ENCODE data around the gene ITGBL1.
A peak's percentile ranks its signal among the peaks of the same experiment; 100 is the strongest.

The ITGBL1 gene

DNA sequence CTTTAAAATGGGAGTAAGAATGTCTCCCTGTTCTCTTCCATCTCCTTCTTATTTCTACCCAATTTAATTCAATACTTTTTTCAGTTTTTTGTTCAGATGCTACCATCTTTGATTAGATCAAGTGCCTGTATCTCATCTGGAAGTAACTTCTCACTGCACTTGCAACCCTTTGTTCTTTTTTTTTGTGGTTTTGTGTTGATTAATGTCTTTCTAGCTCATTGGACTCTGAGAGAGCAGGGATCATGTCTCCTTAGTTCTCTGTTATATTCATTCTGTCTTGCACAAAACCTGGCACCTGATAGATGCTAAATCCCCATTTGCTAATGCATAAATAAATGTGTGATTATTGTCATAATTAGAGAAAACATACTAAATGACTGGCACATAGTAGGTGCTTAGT is 834 bp upstream of the ITGBL1 start:
- no peak for DNase-seq (ENCODE audit: low spot score)

DNA sequence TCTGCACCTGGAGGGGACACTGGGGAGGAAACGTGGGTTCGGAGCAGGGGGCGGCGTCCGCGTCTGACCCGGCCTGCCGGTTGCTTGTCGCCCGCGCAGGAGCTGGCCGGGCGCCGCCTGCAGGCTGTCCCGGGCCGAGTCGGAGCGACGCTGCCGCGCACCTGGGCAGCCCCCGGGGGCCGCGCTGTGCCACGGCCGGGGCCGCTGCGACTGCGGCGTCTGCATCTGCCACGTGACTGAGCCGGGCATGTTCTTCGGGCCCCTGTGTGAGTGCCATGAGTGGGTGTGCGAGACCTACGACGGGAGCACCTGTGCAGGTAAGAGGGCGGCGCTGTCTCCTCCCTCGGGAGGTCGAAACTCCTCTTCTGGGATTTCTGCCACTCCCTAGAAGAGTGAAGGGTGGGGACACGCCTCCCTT is 1.3 kb downstream of the ITGBL1 start:
- DNase-seq (ENCODE audit: low spot score): no peak

DNA sequence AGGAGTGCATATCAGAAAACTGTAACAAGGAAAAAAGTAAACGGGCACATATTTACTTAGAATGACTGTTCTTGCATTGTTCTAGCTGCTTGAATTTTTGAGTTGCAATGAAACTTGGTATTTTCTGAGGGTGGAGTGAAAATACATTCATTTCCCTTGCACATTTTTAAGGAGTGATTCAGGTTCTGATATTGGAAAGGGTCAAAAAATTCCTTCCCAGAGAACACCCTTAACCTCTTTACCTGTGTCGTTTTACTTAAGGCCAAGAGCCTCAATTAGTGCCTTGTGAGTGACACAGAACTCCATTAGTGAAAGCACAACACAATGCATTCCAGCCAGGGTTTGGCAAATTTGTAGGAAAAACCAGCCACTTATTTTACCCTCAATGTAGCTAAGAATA is 2.3 kb downstream of the ITGBL1 start:
- no peak for DNase-seq (ENCODE audit: low spot score)

DNA sequence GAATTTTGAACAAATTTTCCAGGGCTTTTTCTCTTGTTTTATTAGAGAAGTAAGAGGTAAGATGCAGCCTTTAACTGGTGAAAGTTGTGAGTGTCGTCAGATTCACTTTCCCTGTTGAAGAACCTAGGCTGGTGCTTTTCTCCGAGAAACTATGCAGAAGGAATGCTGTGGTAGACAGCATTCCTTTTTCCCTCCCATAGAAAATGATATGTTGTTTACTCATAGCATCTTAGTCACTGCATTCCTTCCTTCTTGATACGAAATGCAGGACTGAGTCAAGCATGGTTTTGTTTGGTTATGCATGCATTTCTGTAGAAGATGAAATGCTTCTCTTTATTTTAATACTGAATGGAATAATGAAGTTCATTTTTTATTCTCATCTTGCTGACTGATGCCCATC is 3.4 kb downstream of the ITGBL1 start:
- no peak for DNase-seq (ENCODE audit: low spot score)

DNA sequence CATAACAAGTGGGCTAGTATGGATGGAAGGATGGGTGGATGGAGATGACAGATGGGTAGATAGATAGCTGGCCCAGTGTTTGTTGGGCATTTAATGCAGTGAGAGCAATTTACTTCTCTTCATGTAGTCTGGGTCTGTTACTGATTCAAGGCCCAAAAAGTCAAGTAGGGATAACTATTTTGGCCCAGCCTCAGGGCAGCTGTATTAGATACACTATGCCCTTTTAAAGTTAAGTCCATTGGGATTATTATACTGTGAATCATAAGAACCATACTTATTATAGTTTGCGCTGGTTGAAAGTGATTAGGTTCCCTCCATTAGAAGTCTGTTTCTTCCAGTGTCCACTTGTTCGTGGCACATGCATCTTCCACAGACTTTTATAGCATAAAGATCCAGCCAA is 4.7 kb downstream of the ITGBL1 start:
- DNase-seq (ENCODE audit: low spot score): no peak

DNA sequence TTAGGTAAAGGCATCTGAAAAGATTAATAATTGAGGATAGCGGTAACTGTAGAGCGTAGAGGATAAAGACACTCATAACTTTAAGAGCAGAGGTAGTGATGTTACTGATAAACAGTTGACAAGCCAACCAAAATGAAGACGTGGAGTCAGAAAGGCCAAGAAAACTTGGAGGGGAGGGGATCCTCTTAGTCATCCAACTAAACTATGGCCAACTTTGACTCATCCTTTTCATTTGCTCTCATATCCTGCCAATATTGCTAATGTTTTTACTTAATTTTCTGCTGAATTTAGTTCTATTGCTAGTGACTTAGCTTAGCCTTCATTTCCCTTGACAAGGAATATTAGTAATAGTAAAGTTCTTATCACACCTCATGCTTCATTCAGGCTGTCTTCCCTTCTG is 13.4 kb downstream of the ITGBL1 start:
- DNase-seq (ENCODE audit: low spot score): no peak

DNA sequence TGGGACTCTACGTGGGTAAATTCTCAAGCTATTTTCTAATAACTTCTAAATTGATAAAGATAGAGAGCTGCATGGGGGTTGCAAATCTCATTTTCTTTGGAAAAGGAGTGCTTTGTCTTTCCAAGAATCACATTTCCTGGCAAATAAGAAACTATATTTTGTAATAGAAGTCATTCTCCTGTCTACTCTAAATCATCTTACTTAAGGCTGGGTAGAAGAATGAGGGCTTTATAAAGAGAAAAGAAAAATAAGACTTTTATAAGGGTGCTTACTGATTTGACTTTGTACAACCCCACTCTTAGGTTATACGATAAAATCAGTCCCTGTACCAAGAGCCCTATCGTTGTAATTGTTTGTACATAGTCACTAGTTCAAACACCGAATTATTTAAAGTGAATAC is 14.9 kb downstream of the ITGBL1 start:
- no peak for DNase-seq (ENCODE audit: low spot score)

DNA sequence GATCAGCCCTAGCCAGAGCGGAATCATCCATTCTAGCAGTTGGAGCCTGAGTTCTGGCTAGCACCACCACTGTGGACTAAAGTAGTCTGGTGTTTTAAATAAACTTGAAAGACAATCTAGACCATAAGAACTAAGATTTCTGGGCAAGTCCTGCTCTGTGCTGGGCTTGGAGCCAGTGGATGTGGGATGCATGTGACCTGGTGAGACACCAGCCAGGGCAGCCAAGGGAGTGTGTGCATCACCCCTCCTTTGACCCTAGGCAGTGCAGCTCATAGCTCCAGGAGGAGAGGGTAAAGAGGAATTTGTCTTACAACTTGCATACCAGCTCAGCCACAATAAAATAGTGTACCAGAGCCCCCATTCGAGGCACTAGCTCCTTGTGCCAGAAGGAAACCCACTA is 21.0 kb downstream of the ITGBL1 start:
- DNase-seq (ENCODE audit: low spot score): no peak

DNA sequence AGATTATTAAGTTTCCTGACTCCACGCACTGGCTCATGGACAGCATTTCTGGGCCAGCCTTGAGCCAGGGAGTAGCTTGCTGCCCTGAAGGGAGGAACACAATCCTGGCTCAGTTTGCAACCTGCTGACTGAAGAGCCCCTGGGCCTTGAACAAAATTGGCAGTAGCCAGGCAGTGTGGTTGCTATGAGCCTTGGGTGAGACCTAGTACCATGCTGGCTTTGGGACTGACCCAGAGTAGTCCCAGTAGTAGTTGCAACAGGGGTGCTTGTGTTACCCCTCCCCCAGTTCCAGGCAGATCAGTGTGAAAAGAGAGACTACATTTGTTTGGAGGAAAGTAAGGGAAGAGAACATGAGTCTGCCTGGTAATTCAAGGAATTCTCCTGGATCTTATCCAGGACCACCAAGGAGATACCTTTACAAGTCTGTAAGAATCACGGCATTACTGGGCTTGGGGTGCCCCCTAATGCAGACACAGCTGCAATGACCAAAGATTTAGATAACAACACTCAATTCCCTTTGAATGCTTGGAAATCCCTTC is 22.0 kb downstream of the ITGBL1 start:
- DNase-seq (ENCODE audit: low spot score): peak; percentile 55

DNA sequence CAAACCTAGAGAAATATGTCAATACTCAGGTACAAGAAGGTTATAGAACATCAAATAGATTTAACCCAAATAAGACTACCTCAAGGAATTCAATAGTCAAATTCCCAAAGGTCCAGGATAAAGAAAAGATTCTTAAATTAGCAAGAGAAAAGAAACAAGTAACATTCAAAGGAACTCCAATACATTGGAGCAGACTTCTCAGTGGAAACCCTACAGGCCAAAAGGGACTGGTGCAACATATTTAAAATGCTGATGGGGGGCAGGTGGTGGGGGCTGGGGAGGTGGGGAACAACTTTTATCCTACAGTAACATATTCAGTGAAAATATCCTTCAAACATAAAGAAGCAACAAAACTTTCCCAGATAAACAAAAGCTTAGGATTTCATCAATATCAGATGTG is 23.1 kb downstream of the ITGBL1 start:
- DNase-seq (ENCODE audit: low spot score): no peak

DNA sequence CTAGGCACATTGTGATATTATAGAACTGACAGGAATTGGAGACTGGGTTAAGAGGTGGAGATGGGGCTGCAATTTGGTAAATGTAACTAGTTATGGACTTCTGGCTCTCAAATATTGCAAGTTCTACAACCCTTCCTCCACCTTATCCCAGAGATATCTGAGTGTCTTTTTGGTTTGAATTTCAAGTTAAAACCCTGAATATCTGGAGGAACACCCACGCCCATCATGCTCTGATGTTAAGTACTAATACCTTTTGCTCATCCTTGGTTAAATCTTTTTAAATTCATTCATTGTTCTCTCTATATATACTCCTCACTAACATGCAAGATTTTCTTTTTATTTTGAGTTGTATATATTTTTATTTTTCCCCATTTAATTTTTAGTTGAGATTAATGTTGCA is 28.9 kb downstream of the ITGBL1 start:
- no peak for DNase-seq (ENCODE audit: low spot score)

DNA sequence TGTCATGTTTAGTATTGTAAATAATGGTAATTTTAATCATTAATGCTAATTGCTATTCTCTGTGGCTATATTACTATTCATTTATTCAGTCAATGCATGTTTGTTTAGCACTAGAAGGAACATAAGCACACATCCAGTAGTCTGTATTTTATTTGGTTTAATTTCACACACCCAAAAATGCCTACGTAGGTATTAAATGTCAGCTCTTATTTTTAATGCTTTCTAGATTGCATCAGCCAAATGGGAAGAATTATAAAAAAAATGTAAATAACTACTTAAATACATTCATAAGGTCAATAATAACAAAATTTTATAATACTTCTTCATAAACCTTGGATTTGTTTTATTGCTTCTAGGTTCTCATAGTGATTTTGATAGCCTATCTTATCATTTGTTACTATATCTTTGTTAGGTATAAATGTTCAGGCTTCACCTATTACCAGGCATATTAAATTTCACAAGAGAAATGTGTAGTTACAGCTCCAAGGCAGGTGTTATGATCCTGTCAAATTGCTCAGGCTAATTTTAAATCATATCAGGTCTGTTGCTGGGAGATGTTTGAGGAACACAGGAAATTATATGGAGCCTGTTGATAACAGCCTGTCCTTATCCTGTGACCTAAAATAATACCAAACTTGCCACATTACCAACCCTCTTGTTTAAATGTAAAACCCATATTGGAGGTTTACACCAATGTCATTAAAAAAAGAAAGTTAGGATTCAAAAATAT is 34.4 kb downstream of the ITGBL1 start:
- DNase-seq (ENCODE audit: low spot score): no peak

DNA sequence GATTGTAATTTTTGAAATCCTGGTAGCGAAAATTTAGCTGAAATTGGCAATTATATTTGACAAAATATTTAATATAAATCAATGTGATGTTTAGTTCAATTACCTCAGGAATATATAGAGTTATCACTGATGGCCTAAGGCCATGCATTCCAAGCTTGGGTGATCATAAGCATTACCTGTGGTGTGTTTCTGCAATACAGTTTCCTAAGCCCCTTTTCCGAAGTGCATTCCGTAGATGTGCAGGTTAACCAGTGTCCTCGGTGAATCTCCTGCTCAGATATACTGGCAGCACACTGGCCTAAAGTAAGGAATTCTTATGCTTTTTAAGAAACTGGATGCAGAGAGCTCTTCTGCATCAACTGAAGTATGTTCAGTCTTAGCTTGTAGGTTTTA is 35.0 kb downstream of the ITGBL1 start:
- no peak for DNase-seq (ENCODE audit: low spot score)

DNA sequence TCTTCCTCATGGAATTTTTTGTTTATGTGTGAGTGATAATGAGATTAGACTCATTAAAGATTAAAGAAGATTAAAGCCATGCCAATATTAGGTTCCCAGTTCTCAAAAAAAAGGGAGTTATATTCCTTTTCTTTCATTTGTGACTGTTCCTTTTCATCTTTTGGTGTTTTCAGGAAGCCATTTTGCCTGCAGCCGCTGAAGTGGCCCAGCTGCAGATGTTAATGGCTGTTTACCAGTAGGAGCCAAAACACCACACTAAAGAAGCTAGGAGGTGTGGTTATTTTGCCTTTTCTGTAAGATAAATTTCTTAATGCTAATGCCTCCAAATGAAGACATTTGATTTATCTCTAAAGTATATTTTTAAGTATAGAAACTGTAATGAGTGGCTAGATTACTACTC is 36.3 kb downstream of the ITGBL1 start:
- DNase-seq (ENCODE audit: low spot score): no peak

DNA sequence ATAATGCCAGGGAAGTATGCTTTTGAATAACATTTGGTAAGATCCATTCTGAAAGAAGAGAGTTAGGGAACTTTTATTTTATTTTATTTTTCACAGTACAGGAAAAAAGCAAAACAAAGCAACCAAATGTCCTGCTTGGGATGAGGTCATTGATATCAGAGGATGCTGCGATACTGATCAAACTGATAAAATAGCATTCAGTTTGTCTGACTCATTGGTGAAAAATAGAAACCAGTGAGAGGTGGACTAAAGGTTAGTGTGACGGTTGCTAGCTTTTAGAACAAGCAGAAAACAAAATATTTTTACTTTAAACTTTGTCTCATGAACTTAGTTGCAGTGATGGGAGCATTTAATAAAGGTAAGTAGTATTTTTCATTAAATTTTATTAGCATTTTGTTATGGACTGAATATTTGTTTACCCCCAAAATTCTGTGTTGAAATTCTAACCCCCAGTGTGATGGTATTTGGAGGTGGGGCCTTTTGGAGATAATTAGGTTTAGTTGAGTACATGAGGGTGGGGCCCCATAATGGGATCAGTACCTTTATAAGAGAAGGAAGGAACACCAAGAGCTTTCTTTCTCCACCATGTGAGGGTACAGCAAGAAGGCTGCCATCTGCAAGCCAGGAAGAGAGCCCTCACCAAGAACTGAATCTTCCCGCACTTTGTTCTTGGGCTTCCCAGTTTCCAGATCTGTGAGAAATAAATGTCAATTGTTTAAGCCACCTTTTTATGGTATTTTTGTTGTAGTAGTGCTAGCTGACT is 37.3 kb downstream of the ITGBL1 start:
- no peak for DNase-seq (ENCODE audit: low spot score)

DNA sequence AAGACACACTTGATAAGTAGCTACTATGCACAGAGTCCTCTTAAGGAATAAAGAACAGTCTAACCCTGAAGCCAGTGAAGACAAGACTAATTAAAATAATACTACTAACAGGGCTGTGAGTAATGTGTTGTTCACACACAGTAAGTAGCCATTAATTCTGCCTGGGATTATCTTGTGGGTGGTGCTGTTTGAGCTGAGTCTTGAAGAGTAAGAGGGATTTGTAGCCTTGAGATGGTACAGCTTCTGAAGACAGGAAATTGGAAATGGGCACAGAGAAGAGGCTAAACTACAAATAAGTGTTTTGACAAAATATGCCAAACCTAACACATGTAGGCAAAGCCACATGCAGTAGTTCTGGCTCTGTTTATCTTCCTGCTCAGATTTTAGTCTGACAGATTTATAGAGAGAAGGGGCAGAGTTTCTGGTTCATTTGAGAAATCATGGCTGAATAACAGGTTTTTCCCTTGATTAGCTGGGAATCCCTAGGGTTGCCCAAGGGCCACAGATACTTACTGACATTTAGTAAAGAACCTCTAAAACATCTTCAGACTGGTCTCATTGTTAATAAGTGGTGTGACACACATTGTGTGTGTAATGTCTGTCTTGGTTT is 38.0 kb downstream of the ITGBL1 start:
- DNase-seq (ENCODE audit: low spot score): no peak

DNA sequence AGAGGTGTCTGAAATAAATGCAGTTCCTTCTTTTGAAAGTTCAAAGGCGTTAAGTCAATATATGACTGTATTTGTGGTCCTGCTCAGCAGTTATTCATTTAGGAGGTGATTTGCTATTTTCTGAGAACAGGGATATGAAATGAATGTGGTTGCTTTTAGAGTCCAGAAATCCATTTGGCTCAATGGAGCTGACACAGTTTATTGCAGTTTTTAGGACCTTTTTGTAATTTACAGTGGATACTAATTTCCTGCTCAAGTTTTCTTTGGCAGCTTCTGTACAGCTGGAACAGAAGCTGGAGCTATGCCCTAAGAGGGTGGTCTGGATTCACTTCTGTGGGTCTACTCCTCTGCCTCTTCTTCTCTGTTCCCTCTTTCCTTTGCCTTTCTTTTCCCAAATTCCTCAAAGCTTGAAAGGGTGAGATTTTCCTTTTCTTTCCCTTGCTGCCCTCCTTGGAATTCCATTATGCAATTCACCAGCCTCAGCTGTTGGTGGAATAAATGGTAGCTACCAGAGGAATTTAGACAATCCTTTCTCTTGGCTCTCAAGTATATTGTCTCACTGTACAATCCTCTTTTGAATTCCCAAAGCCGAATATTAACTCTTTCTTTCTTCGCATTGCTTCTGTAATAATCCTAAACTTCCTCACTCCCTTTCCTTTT is 39.9 kb downstream of the ITGBL1 start:
- no peak for DNase-seq (ENCODE audit: low spot score)

DNA sequence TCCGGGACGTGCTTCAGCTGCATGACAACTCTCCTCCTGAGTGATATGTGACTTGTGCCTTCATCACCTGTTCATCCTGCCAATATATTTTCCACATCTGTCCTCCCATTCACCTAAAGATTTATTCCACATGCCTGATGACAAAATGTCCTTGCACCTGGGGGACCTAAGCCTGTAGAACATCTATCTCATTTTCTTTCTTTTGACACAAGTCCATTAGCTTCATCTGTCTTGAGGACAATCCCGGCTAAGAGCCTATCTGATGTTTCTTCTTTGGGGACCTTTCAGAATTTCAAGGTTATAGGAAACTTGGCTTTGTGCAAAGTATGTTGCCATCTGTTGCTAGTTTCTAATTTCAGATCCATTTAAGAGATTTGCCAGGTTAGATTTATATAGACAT is 41.1 kb downstream of the ITGBL1 start:
- no peak for DNase-seq (ENCODE audit: low spot score)

DNA sequence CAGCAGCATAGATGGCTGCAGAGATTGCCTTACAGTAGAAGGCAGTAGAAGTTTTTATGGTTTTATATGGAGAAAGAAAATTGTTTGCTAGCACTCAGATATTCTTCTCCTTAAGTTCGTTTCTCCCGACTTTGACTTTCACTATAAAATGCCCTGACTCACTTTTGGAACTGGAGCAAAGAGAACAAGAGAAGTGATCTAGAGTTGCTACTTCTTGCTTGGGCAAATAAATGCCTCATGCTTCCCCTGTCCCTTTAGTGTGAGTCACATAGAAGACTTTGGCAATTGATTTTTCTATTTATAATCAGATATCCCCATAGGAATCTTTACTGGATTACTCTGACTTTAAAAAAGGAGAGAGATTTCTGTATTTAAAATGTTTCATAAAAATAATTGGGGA is 46.9 kb downstream of the ITGBL1 start:
- DNase-seq (ENCODE audit: low spot score): no peak

DNA sequence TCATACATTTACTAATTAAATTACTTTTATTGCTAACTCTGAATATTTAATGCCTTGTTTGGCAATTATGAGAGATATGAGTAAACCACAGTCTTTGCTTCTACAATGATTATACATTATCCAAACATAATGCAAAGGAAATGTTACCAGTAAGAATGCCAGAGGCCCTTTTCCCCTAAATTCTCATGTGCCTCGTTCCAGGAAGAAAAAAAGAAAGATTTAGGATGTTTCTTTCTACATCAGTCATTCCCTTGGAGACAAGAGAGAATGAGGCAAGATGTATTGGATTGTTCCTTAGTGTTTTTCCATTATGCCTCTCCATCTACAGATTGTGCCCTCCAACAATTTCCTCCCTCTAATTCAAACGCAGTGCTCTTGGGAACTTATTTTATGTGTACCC is 50.1 kb downstream of the ITGBL1 start:
- no peak for DNase-seq (ENCODE audit: low spot score)

DNA sequence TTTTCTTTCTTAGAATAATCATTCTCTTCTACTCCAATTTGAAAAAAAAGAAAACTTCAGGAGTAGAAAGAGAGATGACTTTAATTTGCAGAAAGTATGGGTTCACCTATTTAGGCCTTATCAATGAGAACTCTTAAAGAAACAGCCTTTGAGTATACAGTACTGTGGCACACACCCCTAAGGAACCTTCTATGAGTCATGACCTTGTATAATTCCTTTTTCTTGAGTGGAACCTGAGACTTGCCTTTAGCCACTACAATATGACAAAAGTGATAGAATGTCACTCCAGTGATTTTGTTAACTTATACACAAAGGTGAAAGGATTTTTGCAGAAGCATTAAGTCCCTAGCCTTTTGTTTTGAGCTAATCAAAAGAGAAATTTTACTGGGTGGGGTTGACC is 58.7 kb downstream of the ITGBL1 start:
- no peak for DNase-seq (ENCODE audit: low spot score)

DNA sequence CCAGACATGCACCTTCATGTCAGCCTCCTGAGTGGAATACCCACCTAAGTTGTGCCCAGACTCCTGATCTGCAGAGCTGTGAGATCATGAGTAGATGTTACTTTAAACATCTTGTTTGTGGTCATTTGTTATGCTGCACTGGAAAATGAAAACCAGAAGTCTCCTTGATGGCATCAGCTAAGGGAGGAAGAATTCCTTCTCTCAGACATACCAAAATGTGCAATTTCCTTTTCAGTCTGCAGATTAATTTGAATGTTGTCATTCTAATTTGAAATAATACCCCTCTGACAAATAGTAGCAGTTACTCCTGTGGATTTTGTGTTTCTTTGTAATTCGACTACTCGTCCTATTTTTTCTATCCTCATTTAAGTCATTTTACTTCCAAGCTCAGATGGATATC is 59.3 kb downstream of the ITGBL1 start:
- DNase-seq (ENCODE audit: low spot score): no peak

DNA sequence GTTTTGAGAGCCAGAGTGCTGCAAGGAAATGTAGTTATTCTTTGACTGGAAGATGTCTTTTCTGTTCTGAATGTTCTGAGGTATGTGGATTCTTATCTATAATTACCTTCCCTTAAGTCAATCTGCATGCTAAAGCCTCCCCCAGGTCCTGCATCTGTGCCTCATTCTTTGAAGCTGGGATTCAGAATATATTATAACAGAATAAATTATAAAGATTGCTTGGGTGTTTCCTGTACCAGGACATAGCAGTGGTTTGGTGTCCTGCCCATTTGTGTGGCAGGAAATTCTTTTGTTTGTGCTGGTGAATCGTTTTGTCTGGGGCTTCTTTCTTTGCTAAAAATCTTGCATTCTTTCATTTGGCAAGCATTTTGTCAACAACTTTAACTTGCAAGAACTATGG is 60.2 kb downstream of the ITGBL1 start:
- DNase-seq (ENCODE audit: low spot score): no peak
